Calu3 (cell line): ENCODE data around the gene GSK3B. TPM values are rescaled to one million over a fixed set of nuclear protein-coding genes. Genes with fewer than 3 reads are reported as not detected.

Experiments used
- BruUV-seq: library from RNA; stranded (reverse); fragments of 400-500 nt; replicated peaks from 2 replicates; lab custom pipeline; 2021; lab: Mats Ljungman, UMichigan
- CTCF ChIA-PET: fragments of 300-600 bp; sonication (Branson Sonifier 250); formaldehyde crosslinking; loops from one replicate; lab custom pipeline; 2022; ENCODE audit warnings: antibody characterized with exemption; lab: Charles Lee
- DNase-seq: peaks from one replicate; pipeline ENCODE4 v3.0.0; 2022
- H3K27ac Mint-ChIP-seq: one replicate; pipeline ENCODE4 v1.8.0; 2022; ENCODE audit warnings: mixed read lengths; ENCODE audit not compliant: unreplicated experiment
- H3K27me3 Mint-ChIP-seq: one replicate; pipeline ENCODE4 v1.8.0; 2022; ENCODE audit warnings: mixed read lengths; ENCODE audit not compliant: unreplicated experiment
- H3K36me3 Mint-ChIP-seq: one replicate; pipeline ENCODE4 v1.8.0; 2022; ENCODE audit warnings: mild to moderate bottlenecking, moderate library complexity, mixed read lengths; ENCODE audit not compliant: insufficient read depth, unreplicated experiment
- H3K4me1 Mint-ChIP-seq: one replicate; pipeline ENCODE4 v1.8.0; 2022; ENCODE audit warnings: mild to moderate bottlenecking, low read depth, mixed read lengths; ENCODE audit not compliant: unreplicated experiment
- H3K4me3 Mint-ChIP-seq: one replicate; pipeline ENCODE4 v1.8.0; 2022; ENCODE audit warnings: mild to moderate bottlenecking, low read depth, moderate library complexity, mixed read lengths; ENCODE audit not compliant: unreplicated experiment
- H3K9me3 Mint-ChIP-seq: one replicate; pipeline ENCODE4 v1.8.0; 2022; ENCODE audit warnings: low read depth, mixed read lengths; ENCODE audit not compliant: unreplicated experiment
- intact Hi-C: fragments of 100-400 bp; cut with micrococcal nuclease; formaldehyde crosslinking; loops from one replicate; pipeline ENCODE4 v1.10.0; 2022; ENCODE audit not compliant: unreplicated experiment
- total RNA-seq: library from RNA; stranded (reverse); gene quantifications from 2 replicates; pipeline ENCODE4 v1.2.3, GENCODE V29; 2022
- TF ChIP-seq, protein P1 (sequence below): fragments of 200-600 bp; IDR thresholded peaks from one replicate; pipeline ENCODE4 v1.8.0; 2022; ENCODE audit warnings: antibody characterized with exemption; ENCODE audit not compliant: unreplicated experiment

The GSK3B gene
- total RNA-seq, 1 experiment from 2014 or later: 48.6 TPM

DNA sequence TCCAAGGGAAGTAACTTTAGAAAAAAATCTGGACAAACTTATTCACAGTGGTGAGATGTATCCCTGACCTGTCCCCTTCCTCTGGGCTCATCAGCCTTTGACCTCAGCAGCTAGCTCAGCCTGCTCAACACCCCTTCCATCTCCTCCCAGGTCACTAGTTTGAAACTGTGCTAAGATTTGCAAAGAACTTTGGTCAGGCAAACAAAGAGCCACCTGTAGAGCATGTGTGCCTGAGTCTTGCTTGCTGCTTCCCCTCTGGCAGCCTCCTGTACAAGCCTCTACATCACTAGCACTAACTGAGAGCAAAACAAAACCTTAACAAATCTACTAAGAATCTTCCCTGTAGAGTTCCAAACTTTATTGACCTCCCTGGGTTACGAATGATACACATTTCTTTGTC, 268.4 kb downstream of the GSK3B start:
- no TSS peak for BruUV-seq
- Mint-ChIP-seq H3K4me3 (no peak overlapping the region), H3K4me1 (no peaks in the 10 kb centered on the region), H3K9me3 (no peaks in the 10 kb centered on the region), H3K36me3 (no peaks in the 10 kb centered on the region), H3K27me3 (no peaks in the 10 kb centered on the region), H3K27ac (no peak overlapping the region)
- DNase-seq: no peak
- intact Hi-C loops: no loop called here
- CTCF ChIA-PET: no interaction called here
- TF ChIP-seq, protein P1, sequence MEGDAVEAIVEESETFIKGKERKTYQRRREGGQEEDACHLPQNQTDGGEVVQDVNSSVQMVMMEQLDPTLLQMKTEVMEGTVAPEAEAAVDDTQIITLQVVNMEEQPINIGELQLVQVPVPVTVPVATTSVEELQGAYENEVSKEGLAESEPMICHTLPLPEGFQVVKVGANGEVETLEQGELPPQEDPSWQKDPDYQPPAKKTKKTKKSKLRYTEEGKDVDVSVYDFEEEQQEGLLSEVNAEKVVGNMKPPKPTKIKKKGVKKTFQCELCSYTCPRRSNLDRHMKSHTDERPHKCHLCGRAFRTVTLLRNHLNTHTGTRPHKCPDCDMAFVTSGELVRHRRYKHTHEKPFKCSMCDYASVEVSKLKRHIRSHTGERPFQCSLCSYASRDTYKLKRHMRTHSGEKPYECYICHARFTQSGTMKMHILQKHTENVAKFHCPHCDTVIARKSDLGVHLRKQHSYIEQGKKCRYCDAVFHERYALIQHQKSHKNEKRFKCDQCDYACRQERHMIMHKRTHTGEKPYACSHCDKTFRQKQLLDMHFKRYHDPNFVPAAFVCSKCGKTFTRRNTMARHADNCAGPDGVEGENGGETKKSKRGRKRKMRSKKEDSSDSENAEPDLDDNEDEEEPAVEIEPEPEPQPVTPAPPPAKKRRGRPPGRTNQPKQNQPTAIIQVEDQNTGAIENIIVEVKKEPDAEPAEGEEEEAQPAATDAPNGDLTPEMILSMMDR: no peak

DNA sequence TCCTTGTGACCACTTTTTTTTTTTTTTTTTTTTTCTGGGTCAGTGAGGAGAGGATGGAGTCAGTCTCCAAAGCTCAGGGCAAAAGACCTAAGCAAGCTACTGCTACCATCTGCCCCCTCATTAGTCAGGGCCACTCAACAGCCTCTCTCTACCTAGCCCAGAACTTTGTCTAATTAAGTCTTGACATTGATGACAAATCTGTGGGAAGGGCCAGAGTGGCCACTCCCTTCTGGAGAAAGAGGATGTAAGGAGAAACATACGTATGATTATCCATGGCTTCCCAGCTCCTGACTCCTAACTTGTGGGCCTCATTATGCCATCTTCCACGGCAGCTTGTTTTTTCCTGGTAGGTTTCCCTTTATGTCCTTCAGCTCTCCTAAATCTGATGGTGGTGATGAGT, 274.4 kb downstream of the GSK3B start:
- TF ChIP-seq, protein P1: no peak
- Mint-ChIP-seq H3K4me1 (no peaks in the 10 kb centered on the region), H3K4me3 (no peak overlapping the region), H3K27ac (no peak overlapping the region), H3K36me3 (no peaks in the 10 kb centered on the region), H3K27me3 (no peaks in the 10 kb centered on the region), H3K9me3 (no peaks in the 10 kb centered on the region)
- no TSS peak for BruUV-seq
- CTCF ChIA-PET: no interaction called here
- intact Hi-C loops: loop anchor here (5.0 kb wide), 2 partner anchors 362 to 377 kb away; no protein-coding TSS in a partner anchor
- no peak for DNase-seq

DNA sequence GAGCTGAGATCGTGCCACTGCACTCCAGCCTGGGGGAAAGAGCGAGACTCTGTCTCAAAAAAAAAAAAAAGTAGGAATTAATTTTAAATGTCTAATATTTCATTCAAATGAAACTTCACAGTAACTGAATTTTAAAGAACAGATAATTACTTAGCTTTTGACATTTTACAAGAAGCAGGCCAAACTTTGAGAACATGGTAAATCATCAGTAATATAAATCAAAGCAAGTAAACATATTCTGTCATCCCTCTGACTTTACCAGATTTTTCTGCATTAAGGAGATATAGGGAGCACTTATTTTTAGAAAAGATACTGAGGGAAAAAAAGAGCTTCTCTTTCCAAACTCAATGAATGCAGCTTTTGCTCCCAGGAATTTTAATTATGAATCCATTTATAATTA, 275.3 kb downstream of the GSK3B start:
- H3K4me3 Mint-ChIP-seq: no peak overlapping the region
- no peak overlapping the region for H3K27ac Mint-ChIP-seq
- TF ChIP-seq, protein P1: no peak
- H3K36me3 Mint-ChIP-seq: no peaks in the 10 kb centered on the region
- H3K4me1 Mint-ChIP-seq: no peaks in the 10 kb centered on the region
- no peak for DNase-seq
- no peaks in the 10 kb centered on the region for H3K9me3 Mint-ChIP-seq
- CTCF ChIA-PET: no interaction called here
- H3K27me3 Mint-ChIP-seq: peaks cover 2% of the 10 kb centered on the region
- no TSS peak for BruUV-seq
- intact Hi-C loops: no loop called here

GRCh38 chr3:119817583-119818363, 276.5 kb downstream of the GSK3B start:
- H3K27me3 Mint-ChIP-seq: peaks cover 14% of the 10 kb centered on the region
- intact Hi-C loops: no loop called here
- TF ChIP-seq, protein P1: no peak
- no peak overlapping the region for H3K4me3 Mint-ChIP-seq
- no peaks in the 10 kb centered on the region for H3K36me3 Mint-ChIP-seq
- DNase-seq: no peak
- no peaks in the 10 kb centered on the region for H3K9me3 Mint-ChIP-seq
- no peak overlapping the region for H3K27ac Mint-ChIP-seq
- H3K4me1 Mint-ChIP-seq: no peaks in the 10 kb centered on the region
- CTCF ChIA-PET: no interaction called here
- BruUV-seq: no TSS peak
